Measurements from ENCODE around the gene DRG1.

DNA sequence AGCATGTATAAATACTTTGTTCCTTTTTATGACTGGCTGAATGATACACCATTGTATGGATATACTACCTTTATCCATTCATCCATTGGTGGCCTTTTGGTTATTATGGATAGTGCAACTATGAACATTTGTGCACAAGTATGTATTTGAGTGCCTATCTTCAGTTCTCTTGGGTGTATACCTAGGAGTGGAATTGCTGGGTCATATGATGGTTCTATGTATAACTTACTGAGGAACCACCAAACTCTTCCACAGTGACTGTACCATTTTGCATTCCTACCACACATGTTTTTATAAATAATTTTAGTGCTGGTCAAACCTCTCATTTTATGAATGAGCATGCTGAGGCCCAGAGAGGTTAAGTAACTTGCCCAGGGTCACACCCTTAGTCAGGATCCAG is 49.4 kb upstream of the DRG1 start:
- no peak for TF ChIP-seq FOS (IDR thresholded peaks at IDR 0.05; ENCODE audit: low read depth, low read length)
- no peak for TF ChIP-seq CTCF (conservative IDR thresholded peaks at IDR 0.05; ENCODE audit: low read depth, low read length)
- TF ChIP-seq RFX5 (IDR thresholded peaks at IDR 0.05; ENCODE audit: low read depth, low read length), result no peak
- no peak for TF ChIP-seq POLR2A (IDR thresholded peaks at IDR 0.05; ENCODE audit: low read depth, low read length)
- no peak for TF ChIP-seq CEBPB (IDR thresholded peaks at IDR 0.05; ENCODE audit: low read depth, low read length)
- no peak for TF ChIP-seq MAFK (IDR thresholded peaks at IDR 0.05; ENCODE audit: low read depth, low read length)
- no peak for TF ChIP-seq CHD1 (IDR thresholded peaks at IDR 0.05; ENCODE audit: low read depth, low read length)
- no peak for TF ChIP-seq MXI1 (IDR thresholded peaks at IDR 0.05; ENCODE audit: borderline replicate concordance, low read depth, low read length)
- no peak for TF ChIP-seq SMC3 (IDR thresholded peaks at IDR 0.05; ENCODE audit: low read depth, low read length)
- TF ChIP-seq NFE2L2 (IDR thresholded peaks at IDR 0.05; ENCODE audit: low read depth, low read length), result no peak
